Vagina (tissue), 2 donors: ENCODE results near the gene LTA.

Experiments
- POLR2AphosphoS5 ChIP-seq, 2 donors: sonication (generic); formaldehyde crosslinking; IDR thresholded peaks; one replicate each; pipeline ENCODE4 v1.9.0; 2017; ENCODE audit warnings: antibody characterized with exemption in 2 of 2, mild to moderate bottlenecking in 2 of 2, low read depth in 1 of 2; ENCODE audit not compliant: insufficient read depth in 1 of 2
- TF ChIP-seq, protein P1 (sequence below), 3 experiments: fragments of 450-650 bp in 2 of 3; fragments of 200-600 bp in 1 of 3; sonication (generic) in 1 of 3; IDR thresholded peaks; one replicate each; pipeline ENCODE4 v1.5.1; 2017 to 2019; ENCODE audit warnings: antibody characterized with exemption in 3 of 3, mild to moderate bottlenecking in 2 of 3, moderate library complexity in 2 of 3

DNA sequence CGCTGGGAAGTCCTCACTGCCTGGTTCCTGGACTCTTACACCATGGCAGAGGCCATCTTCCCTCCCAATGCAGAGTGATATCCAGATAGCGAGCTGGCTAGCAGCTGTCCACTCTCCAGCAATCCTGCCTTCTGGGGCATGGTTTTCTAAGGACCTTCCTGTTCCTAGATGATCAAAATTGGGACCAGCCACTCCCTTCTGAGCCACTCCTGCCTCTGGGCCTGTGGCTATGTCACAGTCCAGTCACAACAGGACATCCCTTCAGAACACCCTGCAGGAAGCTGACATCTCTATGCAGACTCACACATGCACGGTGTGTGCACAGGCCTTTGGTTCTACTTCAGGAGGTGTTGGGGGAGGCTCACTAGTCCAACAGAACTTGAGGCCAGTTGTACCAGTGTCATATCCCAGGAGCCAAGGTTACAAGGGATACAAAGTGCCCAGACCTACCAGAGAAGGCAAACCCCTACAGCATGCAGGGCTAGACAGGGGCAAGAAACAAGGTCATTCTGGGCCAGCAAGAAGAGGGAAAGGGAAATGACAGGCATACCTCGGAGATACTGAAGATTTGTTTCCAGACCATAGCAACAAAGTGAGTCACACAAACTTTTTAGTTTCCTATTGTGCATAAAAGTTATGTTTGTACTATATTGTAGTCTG lies 46.0 kb upstream of the LTA start:
- no peak for TF ChIP-seq POLR2AphosphoS5 (IDR thresholded peaks at IDR 0.05; ENCODE audit: insufficient read depth in 1 of 2, low read depth in 1 of 2)
- TF ChIP-seq, protein P1, sequence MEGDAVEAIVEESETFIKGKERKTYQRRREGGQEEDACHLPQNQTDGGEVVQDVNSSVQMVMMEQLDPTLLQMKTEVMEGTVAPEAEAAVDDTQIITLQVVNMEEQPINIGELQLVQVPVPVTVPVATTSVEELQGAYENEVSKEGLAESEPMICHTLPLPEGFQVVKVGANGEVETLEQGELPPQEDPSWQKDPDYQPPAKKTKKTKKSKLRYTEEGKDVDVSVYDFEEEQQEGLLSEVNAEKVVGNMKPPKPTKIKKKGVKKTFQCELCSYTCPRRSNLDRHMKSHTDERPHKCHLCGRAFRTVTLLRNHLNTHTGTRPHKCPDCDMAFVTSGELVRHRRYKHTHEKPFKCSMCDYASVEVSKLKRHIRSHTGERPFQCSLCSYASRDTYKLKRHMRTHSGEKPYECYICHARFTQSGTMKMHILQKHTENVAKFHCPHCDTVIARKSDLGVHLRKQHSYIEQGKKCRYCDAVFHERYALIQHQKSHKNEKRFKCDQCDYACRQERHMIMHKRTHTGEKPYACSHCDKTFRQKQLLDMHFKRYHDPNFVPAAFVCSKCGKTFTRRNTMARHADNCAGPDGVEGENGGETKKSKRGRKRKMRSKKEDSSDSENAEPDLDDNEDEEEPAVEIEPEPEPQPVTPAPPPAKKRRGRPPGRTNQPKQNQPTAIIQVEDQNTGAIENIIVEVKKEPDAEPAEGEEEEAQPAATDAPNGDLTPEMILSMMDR (IDR thresholded peaks at IDR 0.05) = no peak
